CD4-positive, alpha-beta T cell treated with Interleukin-15 for 4 hours (primary cell): Measurements from ENCODE around the gene MYBPC2.

Experiments
- DNase-seq: peaks from one replicate; pipeline ENCODE4 v3.0.0-alpha.2; 2020; ENCODE audit warnings: low spot score

Gene MYBPC2

GRCh38 chr19:50481351-50482149 lies 48.9 kb downstream of the MYBPC2 start:
- DNase-seq = no peak

- DNase-seq = no peak
Observed at GRCh38 chr19:50482271-50482855, 49.7 kb downstream of the MYBPC2 start.

DNA sequence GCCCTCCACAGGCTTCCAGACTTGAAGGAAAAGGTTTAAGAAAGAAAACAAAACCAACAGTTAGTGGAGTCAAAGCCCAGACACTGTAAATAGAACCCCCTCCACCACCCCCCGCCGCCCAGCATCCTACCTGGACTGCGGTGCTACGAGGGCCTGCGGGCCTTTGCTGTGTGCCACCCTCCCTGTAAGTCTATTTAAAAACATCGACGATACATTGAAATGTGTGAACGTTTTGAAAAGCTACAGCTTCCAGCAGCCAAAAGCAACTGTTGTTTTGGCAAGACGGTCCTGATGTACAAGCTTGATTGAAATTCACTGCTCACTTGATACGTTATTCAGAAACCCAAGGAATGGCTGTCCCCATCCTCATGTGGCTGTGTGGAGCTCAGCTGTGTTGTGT lies 50.2 kb downstream of the MYBPC2 start:
- no peak for DNase-seq

GRCh38 chr19:50485284-50485955 lies 52.7 kb downstream of the MYBPC2 start:
- no peak for DNase-seq

GRCh38 chr19:50486823-50487515 lies 54.3 kb downstream of the MYBPC2 start:
- peak; percentile 17 for DNase-seq

DNA sequence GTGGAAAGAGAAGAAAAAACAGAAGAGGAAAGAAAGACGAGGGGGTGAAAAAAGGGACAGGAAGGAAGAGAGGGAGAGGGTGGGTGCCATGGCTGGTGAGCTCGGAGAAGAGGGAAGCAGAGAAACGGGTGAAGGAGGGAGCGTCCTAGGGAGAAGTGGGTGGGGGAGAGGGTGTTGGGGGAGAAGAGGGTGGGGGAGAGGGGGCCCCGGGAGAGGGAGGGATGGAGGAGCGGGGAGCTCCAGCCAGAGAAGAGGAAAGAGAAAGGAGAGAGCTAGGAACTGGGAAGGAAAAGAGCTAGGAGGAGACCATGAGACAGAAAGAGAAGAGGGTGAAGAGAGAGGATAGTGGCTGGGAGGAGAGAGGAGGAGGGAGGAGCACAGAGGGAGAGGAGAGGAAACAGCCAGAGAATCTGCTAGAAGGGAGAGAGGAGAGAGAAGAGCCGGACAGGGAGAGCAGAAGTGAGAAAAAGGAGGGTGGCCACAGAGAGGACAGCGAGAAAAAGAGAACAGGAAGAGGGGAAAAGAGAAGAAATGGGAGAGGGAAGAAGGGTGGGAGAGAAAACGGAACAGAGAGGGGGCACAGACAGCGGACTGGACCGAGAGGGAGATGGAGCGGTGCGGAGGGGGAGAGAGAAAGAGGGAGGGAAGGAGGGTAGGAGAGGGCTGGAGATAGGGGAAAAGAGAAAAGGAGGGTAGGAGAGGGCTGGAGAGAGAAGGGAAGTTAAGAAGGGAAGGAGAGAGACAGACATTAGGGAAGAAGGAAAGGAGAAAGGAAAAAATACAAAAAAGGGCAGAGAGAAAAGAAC lies 55.9 kb downstream of the MYBPC2 start:
- DNase-seq = no peak

GRCh38 chr19:50489461-50490011 lies 56.8 kb downstream of the MYBPC2 start:
- no peak for DNase-seq

DNA sequence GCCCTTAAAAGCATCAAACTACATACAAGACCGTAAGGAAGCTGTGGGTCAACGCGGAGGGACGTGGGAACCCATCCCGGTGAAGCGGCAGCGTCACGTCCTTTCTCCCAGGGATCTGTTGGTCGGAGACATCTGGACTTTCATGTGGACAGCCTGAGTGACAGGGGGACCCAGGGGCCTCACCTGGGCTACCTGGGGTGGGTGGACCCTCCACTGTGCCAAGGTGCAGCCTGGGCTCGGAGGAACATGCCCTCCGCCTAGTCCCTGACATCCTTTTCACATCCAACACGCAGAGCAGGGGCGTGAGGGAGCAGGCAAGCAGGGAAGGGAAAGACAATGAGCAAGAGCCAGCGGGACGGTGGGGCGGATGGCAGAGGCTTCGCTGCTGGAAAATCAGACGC lies 57.7 kb downstream of the MYBPC2 start:
- no peak for DNase-seq

DNA sequence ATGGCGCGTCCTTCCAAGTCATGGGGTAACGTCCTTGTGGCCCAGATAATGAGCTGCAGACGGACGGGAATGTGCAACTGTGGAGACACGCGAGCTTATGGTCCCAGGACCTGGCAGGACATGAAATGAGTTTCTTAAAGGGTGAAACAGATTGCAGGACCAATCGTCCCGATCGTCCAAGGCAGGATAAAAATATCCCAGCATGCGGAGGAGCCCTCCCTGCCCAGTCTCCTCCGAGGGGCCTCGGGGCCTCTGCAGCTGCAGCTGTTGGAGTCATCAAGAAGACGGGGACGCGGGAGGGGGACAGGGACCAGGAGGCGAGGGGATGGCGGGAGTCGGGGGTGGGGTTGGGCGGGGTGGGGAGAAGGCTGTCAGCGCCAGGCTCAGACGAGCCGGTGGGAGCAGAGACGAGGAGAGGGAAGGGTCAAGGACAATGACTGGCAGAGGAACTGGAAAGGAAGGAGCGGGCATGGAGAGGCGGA lies 58.3 kb downstream of the MYBPC2 start:
- DNase-seq = no peak

- DNase-seq = no peak
Observed at GRCh38 chr19:50492303-50493052, 59.8 kb downstream of the MYBPC2 start.

DNA sequence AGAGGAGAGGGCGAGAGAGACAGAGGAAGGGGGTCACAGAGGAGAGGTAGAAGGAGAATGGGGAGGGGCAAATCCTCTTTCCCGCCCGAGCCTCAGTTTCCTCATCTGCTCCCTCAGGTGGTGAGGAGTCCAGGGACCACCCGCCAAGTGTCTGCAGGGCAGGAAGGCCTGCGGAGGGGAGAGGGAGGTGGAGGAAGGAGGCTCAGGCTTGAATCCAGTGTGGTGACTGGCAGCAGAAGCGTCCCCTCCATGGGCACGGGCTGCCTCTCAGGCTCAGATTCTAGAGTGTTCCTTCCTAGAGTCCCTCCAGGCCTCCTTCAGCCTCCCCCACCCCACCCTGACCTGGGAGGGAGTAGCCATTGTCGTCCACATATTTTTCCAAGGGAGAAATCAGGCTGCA lies 60.5 kb downstream of the MYBPC2 start:
- DNase-seq = no peak

DNA sequence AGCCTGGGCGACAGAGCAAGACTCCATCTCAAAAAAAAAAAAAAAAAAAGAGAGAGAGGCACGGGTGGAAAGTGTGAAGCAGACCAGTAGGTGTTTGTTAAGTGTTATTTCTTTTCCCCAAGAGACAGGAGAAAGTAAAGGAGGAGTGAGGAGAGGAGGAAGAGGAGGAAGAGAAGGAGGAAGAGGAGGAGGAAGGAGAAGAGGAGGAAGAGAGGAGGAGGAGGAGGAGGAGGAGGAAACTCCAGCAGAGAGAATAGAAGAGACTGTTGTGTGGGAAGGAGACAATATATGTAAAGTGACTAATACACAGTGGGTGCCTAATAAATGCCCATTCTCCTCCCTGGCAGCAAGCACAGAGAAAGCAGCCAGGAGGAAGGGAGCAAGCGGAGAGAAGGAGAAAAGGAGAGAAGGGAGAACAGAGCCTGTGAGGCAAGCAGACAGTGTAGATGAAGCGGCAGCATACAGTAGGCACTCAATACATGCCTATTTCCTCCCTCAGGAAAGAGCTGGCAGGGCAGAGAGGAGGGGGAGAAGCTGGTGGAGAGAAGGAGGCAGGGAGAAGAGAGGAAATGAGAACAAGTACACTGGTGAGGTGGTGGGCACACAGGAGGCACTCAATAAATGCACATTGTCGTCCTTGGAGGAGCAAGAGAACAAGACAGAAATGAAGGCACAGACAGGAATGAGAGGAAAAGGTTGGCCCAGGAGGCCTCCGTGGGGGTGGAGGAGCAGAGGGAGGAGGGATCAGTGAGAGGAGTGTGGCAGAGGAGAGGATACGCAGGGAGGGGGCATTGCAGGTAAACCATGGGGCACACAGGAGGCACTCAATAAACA lies 61.7 kb downstream of the MYBPC2 start:
- no peak for DNase-seq

- DNase-seq = no peak
Observed at GRCh38 chr19:50495020-50495531, 62.4 kb downstream of the MYBPC2 start.

- no peak for DNase-seq
Observed at GRCh38 chr19:50496189-50497021, 63.7 kb downstream of the MYBPC2 start.

DNA sequence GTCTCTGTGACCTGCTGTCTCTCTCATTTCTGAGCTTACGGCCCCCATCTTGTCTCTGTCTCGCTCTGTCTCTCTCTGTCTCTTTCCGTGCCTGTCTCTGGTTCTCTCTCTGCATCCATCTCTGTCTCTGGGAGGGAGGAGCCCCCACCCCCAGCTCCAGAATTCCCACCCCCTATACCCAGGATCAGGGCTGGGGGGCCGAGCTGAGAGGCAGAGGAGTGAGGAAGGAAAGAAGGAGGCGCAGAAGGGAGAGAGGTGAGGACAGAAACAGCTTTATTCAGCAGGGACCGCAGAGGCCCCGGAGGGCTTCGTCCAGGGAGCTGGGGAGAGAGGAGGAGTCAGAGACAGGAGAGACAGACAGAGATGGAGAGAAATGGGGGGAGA lies 64.3 kb downstream of the MYBPC2 start:
- DNase-seq = no peak

- DNase-seq = no peak
Observed at GRCh38 chr19:50498219-50499056, 65.7 kb downstream of the MYBPC2 start.

- no peak for DNase-seq
Observed at GRCh38 chr19:50500060-50500752, 67.5 kb downstream of the MYBPC2 start.
